Heart left ventricle (tissue), 16 donors: Measurements from ENCODE around the gene ZNF292. TPM values are rescaled to one million over a fixed set of nuclear protein-coding genes. Genes with fewer than 3 reads are reported as not detected.

Experiments used
- ATAC-seq, 4 donors: fragments of 200-7000 bp; cut with Tn5 transposase; one replicate each; pipeline ENCODE4 v1.9.1; 2020 to 2022; ENCODE audit warnings: moderate library complexity in 4 of 4, mild to moderate bottlenecking in 3 of 4, moderate number of reproducible peaks in 1 of 4
- DNase-seq, 5 donors: peaks; one replicate each; pipeline ENCODE4 v3.0.0-alpha.2; 2020
- H3K27ac ChIP-seq, 12 donors: fragments of 200-600 bp; sonication (generic) in 4 of 12; one replicate each; pipeline versions ENCODE4 v1.5.0 to v1.8.0; 2016 to 2022; ENCODE audit warnings: mild to moderate bottlenecking in 2 of 12
- H3K27me3 ChIP-seq, 9 donors: fragments of 200-600 bp; sonication (generic) in 2 of 9; one replicate each; pipeline versions ENCODE4 v1.5.1 to v1.8.0; 2016 to 2022; ENCODE audit warnings: mild to moderate bottlenecking in 3 of 9
- H3K36me3 ChIP-seq, 9 donors: fragments of 200-600 bp; sonication (generic) in 2 of 9; one replicate each; pipeline versions ENCODE4 v1.5.0 to v1.8.0; 2018 to 2022; ENCODE audit warnings: mild to moderate bottlenecking in 2 of 9
- H3K4me1 ChIP-seq, 12 donors: fragments of 200-600 bp; sonication (generic) in 4 of 12; one replicate each; pipeline versions ENCODE4 v1.5.0 to v1.8.0; 2016 to 2022; ENCODE audit warnings: mild to moderate bottlenecking in 3 of 12
- H3K4me3 ChIP-seq, 12 donors: fragments of 200-600 bp; sonication (generic) in 4 of 12; one replicate each; pipeline versions ENCODE4 v1.5.0 to v1.8.0; 2017 to 2022; ENCODE audit warnings: mild to moderate bottlenecking in 9 of 12, moderate library complexity in 4 of 12
- H3K9me3 ChIP-seq, 12 donors: fragments of 200-600 bp; sonication (generic) in 4 of 12; one replicate each; pipeline versions ENCODE4 v1.5.0 to v1.8.0; 2016 to 2022; ENCODE audit warnings: mild to moderate bottlenecking in 1 of 12
- POLR2A ChIP-seq, 2 donors: fragments of 450-650 bp; IDR thresholded peaks; one replicate each; pipeline ENCODE4 v1.6.1; 2017; ENCODE audit warnings: antibody characterized with exemption in 2 of 2, mild to moderate bottlenecking in 2 of 2, moderate library complexity in 2 of 2
- WGBS, 4 donors: extraction: QIAGEN DNeasy Blood & Tissue Kit in 2 of 4; methylation state at CpG; one replicate each; pipeline versions ENCODE4 v1.1.5 to v1.1.7; 2013 to 2018; 5-methylcytosine and 5-hydroxymethylcytosine counted together
- intact Hi-C, 10 donors: fragments of 100-400 bp; cut with DNase I; formaldehyde crosslinking; loops; one replicate each; pipeline versions ENCODE4 v1.11.1 to v1.14.2; 2022
- polyA plus RNA-seq, 2 donors: library from polyadenylated mRNA; stranded (reverse); fragments of 200-250 nt; gene quantifications; one replicate each; pipeline ENCODE4 v1.2.3, GENCODE V29; 2013
- total RNA-seq, 9 donors: library from RNA; depleted of rRNA in 2 of 9; stranded (reverse); fragments of >200 nt in 2 of 9; fragmentation: NEBNext Ultra II Directional in 3 of 9; extraction: Animal tissue kit (Norgen Biotek cat#: 25700) in 3 of 9; gene quantifications; one replicate each; pipeline versions ENCODE4 v1.1.0 to v1.2.4, GENCODE V29; 2016 to 2023
- TF ChIP-seq, protein P1 (sequence below), 12 donors: fragments of 200-600 bp; sonication (generic) in 4 of 12; IDR thresholded peaks; one replicate each; pipeline versions ENCODE4 v1.5.0 to v1.8.0; 2018 to 2022; ENCODE audit warnings: antibody characterized with exemption in 12 of 12, mild to moderate bottlenecking in 5 of 12
- donor health status: ischemic (EF 13 %, LVEDD 7.1; RV severe dilation, severe dysfunction).
- donor health status: healthy with polysubstance abuse.
- donor health status: DM: no; HTN: yes; CAD: no.
- donor health status: DM: no; HTN: no; CAD: no.
- donor health status: ischemic (EF 25% LVEDD 6.9; RV normal size, moderate dysfunction).
- donor health status: ischemic (EF 25% LVEDD 5.7; RV mildly dilated, moderate dysfunction).
- donor health status: healthy.
- donor health status: DM: yes; HTN: yes; CAD: no.
- donor health status: ischemic (EF 35%, LVEDD 5.7; RV mildly dilated, moderate dysfunction).
- donor health status: nonischemic (EF 11% LVEDD 7.7; RV severe dilation, severe dysfunction).
- donor health status: DM: yes; HTN: yes; CAD: no.
- donor health status: PGD.
- donor health status: ischemic (EF 29% LVEDD 5.4; RV normal size, mild dysfunction).
- donor health status: nonischemic (EF 23%, LVEDD 6.1; RV moderate dilation, normal function).

ZNF292 gene
- total and polyA plus RNA-seq, 11 donors, result 4.0 to 35.8 (median 27.4) TPM

DNA sequence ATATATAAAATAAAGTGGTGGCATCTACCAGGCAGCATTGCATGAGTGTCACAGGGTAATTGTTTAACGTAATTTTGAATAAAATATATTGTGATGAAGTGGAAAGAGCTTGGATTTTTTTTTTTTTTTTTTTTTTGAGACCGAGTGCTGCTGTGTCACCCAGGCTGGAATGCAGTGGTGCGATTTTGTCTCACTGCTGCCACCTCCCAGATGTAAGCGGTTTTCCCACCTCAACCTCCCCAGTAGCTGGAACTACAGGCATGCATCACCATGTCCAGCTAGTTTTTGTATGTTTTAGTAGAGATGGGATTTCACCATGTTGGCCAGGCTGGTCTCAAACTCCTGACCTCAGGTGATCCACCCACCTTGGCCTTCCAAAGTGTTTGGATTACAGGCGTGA lies 85.9 kb downstream of the ZNF292 start:
- 96 to 98% (median 97%) methylated on average over 5 of the region's 5 CpGs for WGBS, 4 donors
- TF ChIP-seq, protein P1, sequence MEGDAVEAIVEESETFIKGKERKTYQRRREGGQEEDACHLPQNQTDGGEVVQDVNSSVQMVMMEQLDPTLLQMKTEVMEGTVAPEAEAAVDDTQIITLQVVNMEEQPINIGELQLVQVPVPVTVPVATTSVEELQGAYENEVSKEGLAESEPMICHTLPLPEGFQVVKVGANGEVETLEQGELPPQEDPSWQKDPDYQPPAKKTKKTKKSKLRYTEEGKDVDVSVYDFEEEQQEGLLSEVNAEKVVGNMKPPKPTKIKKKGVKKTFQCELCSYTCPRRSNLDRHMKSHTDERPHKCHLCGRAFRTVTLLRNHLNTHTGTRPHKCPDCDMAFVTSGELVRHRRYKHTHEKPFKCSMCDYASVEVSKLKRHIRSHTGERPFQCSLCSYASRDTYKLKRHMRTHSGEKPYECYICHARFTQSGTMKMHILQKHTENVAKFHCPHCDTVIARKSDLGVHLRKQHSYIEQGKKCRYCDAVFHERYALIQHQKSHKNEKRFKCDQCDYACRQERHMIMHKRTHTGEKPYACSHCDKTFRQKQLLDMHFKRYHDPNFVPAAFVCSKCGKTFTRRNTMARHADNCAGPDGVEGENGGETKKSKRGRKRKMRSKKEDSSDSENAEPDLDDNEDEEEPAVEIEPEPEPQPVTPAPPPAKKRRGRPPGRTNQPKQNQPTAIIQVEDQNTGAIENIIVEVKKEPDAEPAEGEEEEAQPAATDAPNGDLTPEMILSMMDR (IDR thresholded peaks at IDR 0.05), result no peak
- no peak for TF ChIP-seq POLR2A (IDR thresholded peaks at IDR 0.05)
- Histone ChIP-seq H3K4me3 (no peak overlapping the region), H3K36me3 (peaks cover 0 to 67% (median 47%) of the 10 kb centered on the region in 9 donors), H3K4me1 (no peaks in the 10 kb centered on the region), H3K9me3 (no peaks in the 10 kb centered on the region), H3K27ac (no peak overlapping the region), H3K27me3 (no peaks in the 10 kb centered on the region)
- intact Hi-C loops, result loop anchor here in 3 of 10 donors (5.0 kb wide), 1 partner anchor 104 kb away; no protein-coding TSS in a partner anchor
- ATAC-seq, result no peak
- no peak for DNase-seq

DNA sequence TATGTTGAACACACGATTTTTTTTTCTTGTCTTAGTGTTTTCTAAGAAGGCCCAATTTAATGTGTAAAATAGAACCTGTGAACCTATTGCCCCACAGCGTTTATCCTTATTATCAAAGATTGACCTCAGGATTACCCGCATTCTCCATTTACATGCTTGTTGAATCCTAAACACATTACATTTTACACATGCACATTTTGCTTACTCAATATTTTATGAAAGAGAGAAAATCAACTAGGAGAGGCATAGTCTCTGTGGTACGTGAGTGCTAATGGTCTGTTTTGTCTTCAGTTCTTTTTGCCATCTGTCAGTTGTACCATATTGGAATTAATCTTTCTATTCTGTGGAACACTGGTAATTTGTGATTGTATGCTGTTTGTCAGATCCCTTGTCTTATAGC lies 86.9 kb downstream of the ZNF292 start:
- no peak for TF ChIP-seq POLR2A (IDR thresholded peaks at IDR 0.05)
- TF ChIP-seq, protein P1 (IDR thresholded peaks at IDR 0.05), result no peak
- ATAC-seq (no peak), DNase-seq (no peak)
- H3K4me3 ChIP-seq, result no peak overlapping the region
- WGBS, 4 donors, result 88 to 93% (median 92%) methylated on average over 4 of the region's 4 CpGs
- intact Hi-C loops, result loop anchor here in 3 of 10 donors (5.0 kb wide), 1 partner anchor 105 kb away; no protein-coding TSS in a partner anchor
- no peaks in the 10 kb centered on the region for H3K9me3 ChIP-seq
- H3K4me1 ChIP-seq, result no peaks in the 10 kb centered on the region
- H3K27me3 ChIP-seq, result no peaks in the 10 kb centered on the region
- peaks cover 0 to 77% (median 57%) of the 10 kb centered on the region in 9 donors for H3K36me3 ChIP-seq
- no peak overlapping the region for H3K27ac ChIP-seq

DNA sequence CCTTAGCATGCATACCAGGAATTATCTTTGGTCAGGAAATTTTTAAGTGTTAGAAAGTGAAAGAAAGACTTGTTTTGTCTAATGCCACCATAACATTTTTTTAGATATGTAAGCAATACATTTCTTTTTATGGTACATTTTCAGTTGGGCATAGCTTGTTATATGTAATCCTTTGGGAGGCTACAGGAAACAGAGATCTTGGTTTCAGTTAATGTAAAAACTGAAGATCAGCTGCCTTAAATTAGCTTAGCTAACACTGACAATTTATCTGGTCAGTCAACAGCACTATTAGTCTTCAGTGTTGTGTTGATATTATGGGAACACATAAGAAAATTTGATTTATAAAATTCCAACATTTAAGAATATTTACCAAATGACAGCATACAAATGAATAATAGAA lies 88.4 kb downstream of the ZNF292 start:
- Histone ChIP-seq H3K36me3 (peaks cover 0 to 88% (median 68%) of the 10 kb centered on the region in 9 donors), H3K27me3 (no peaks in the 10 kb centered on the region), H3K9me3 (no peaks in the 10 kb centered on the region), H3K4me1 (no peaks in the 10 kb centered on the region), H3K27ac (no peak overlapping the region), H3K4me3 (no peak overlapping the region)
- no peak for ATAC-seq
- intact Hi-C loops, result loop anchor here in 3 of 10 donors (5.0 kb wide), 1 partner anchor 107 kb away; no protein-coding TSS in a partner anchor
- no peak for DNase-seq
- no peak for TF ChIP-seq POLR2A (IDR thresholded peaks at IDR 0.05)
- TF ChIP-seq, protein P1 (IDR thresholded peaks at IDR 0.05), result no peak

DNA sequence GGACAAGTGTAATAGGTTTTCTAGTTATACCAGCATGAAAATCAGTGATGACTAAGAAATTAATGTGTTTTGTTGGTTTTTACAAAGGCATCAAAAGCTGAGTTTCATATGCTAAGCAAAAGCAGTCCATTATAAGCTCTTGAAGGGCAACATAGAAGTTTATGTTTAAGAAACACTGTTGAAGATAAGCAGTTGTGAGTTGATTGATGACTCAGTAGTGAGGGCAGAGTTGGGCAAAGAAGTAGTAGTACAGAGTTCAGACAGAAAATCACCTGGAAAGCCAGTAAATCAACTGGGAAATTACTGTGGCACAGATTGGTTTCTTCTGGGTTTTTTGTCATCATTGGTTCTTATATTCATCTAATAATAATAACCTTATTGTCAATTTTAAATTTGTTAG lies 89.0 kb downstream of the ZNF292 start:
- Histone ChIP-seq H3K4me1 (no peaks in the 10 kb centered on the region), H3K27me3 (no peaks in the 10 kb centered on the region), H3K27ac (no peak overlapping the region), H3K4me3 (no peak overlapping the region), H3K36me3 (peaks cover 0 to 94% (median 73%) of the 10 kb centered on the region in 9 donors), H3K9me3 (no peaks in the 10 kb centered on the region)
- ATAC-seq (no peak), DNase-seq (no peak)
- intact Hi-C loops, result loop anchor here in 3 of 10 donors (5.0 kb wide), 1 partner anchor 107 kb away; no protein-coding TSS in a partner anchor
- TF ChIP-seq, protein P1 (IDR thresholded peaks at IDR 0.05), result no peak
- no peak for TF ChIP-seq POLR2A (IDR thresholded peaks at IDR 0.05)
